Left renal cortex interstitium (tissue), 4 donors: Measurements from ENCODE around the gene SETD3. TPM values are rescaled to one million over a fixed set of nuclear protein-coding genes. Genes with fewer than 3 reads are reported as not detected.

Source experiments
- DNase-seq, 4 donors: peaks; one replicate each; pipeline ENCODE4 v3.0.0-alpha.2; 2013; ENCODE audit warnings: low read depth in 4 of 4, low spot score in 2 of 4, missing footprints in 1 of 4
- polyA plus RNA-seq, 4 donors: library from polyadenylated mRNA; unstranded; fragments of 120-200 nt; gene quantifications; one replicate each; pipeline ENCODE4 v1.2.1, GENCODE V29; 2013; ENCODE audit not compliant: insufficient read length in 4 of 4

The SETD3 gene
- polyA plus RNA-seq, 4 donors = 57.5 to 69.1 (median 63.2) TPM

- DNase-seq = no peak
Measured at GRCh38 chr14:99378782-99379214, 101.9 kb downstream of the SETD3 start.

GRCh38 chr14:99377951-99378350 lies 102.7 kb downstream of the SETD3 start:
- no peak for DNase-seq

- no peak for DNase-seq
Measured at GRCh38 chr14:99374964-99375363, 105.7 kb downstream of the SETD3 start.

GRCh38 chr14:99363616-99364290 lies 116.9 kb downstream of the SETD3 start:
- DNase-seq = no peak

- no peak for DNase-seq
Measured at GRCh38 chr14:99363051-99363450, 117.6 kb downstream of the SETD3 start.

- peak; percentile 60 to 76 (median 74) for DNase-seq
Measured at GRCh38 chr14:99361596-99362215, 119.0 kb downstream of the SETD3 start.

GRCh38 chr14:99360774-99361595 lies 119.7 kb downstream of the SETD3 start:
- no peak for DNase-seq

GRCh38 chr14:99359906-99360305 lies 120.8 kb downstream of the SETD3 start:
- DNase-seq = no peak

GRCh38 chr14:99357916-99358390 lies 122.7 kb downstream of the SETD3 start:
- DNase-seq = no peak

- DNase-seq = no peak
Measured at GRCh38 chr14:99357151-99357915, 123.3 kb downstream of the SETD3 start.

- DNase-seq = no peak
Measured at GRCh38 chr14:99356031-99356608, 124.5 kb downstream of the SETD3 start.

GRCh38 chr14:99354166-99354875 lies 126.3 kb downstream of the SETD3 start:
- DNase-seq = no peak

- no peak for DNase-seq
Measured at GRCh38 chr14:99352688-99353280, 127.9 kb downstream of the SETD3 start.

- no peak for DNase-seq
Measured at GRCh38 chr14:99351166-99352007, 129.3 kb downstream of the SETD3 start.

GRCh38 chr14:99350751-99351150 lies 129.9 kb downstream of the SETD3 start:
- DNase-seq = no peak

- no peak for DNase-seq
Measured at GRCh38 chr14:99349721-99350495, 130.8 kb downstream of the SETD3 start.

GRCh38 chr14:99348816-99349614 lies 131.6 kb downstream of the SETD3 start:
- no peak for DNase-seq
